PC-9 (cell line): ENCODE results near the gene TRIM60. TPM values are rescaled to one million over a fixed set of nuclear protein-coding genes. Genes with fewer than 3 reads are reported as not detected.
A peak's percentile ranks its signal among the peaks of the same experiment; 100 is the strongest.
"Not testable (repeated sequence)": the region's sequence is repeated elsewhere in the genome, so short reads cannot be mapped to it uniquely, and the experiment has no call there.

Experiments
- BruUV-seq: library from RNA; stranded (reverse); fragments of 400-500 nt; replicated peaks from 2 replicates; lab custom pipeline; 2021; lab: Mats Ljungman, UMichigan
- CTCF ChIA-PET: fragments of 300-600 bp; sonication (Branson Sonifier 250); formaldehyde crosslinking; loops from one replicate; lab custom pipeline; 2022; ENCODE audit warnings: antibody characterized with exemption; lab: Charles Lee
- POLR2A ChIA-PET: fragments of 300-600 bp; sonication (Branson Sonifier 250); formaldehyde crosslinking; loops from one replicate; lab custom pipeline; 2022; ENCODE audit warnings: antibody characterized with exemption; ENCODE audit not compliant: unreplicated experiment; lab: Charles Lee
- DNase-seq, 2 experiments: peaks; one replicate each; pipeline versions ENCODE4 v3.0.0 to v3.0.0-alpha.2; 2015 to 2022; ENCODE audit warnings: mixed read lengths in 1 of 2
- H2AFZ ChIP-seq: fragments of 200-600 bp; sonication (generic); 2 replicates; pipeline ENCODE4 v1.8.1; 2017; ENCODE audit warnings: antibody characterized with exemption
- H3F3A ChIP-seq: fragments of 200-600 bp; sonication (generic); 2 replicates; pipeline ENCODE4 v1.8.1; 2017; ENCODE audit warnings: antibody characterized with exemption, mild to moderate bottlenecking, low read depth; ENCODE audit not compliant: insufficient read depth
- H3K27ac ChIP-seq: fragments of 200-600 bp; sonication (generic); 2 replicates; pipeline ENCODE4 v1.6.1; 2016; ENCODE audit warnings: mixed run types
- H3K27me3 ChIP-seq: fragments of 200-600 bp; sonication (generic); 2 replicates; pipeline ENCODE4 v1.6.1; 2016; ENCODE audit warnings: low read depth, mixed run types; ENCODE audit not compliant: insufficient read depth
- H3K36me3 ChIP-seq: fragments of 200-600 bp; sonication (generic); 2 replicates; pipeline ENCODE4 v1.6.1; 2016; ENCODE audit warnings: low read depth, mixed run types
- H3K4me1 ChIP-seq: fragments of 200-600 bp; sonication (generic); replicated peaks from 2 replicates; pipeline ENCODE4 v1.6.1; 2016; ENCODE audit warnings: mixed run types; ENCODE audit not compliant: insufficient read depth
- H3K4me2 ChIP-seq: fragments of 200-600 bp; sonication (generic); 2 replicates; pipeline ENCODE4 v1.6.1; 2017; ENCODE audit warnings: mixed run types
- H3K4me3 ChIP-seq: fragments of 200-600 bp; sonication (generic); 2 replicates; pipeline ENCODE4 v1.6.1; 2016; ENCODE audit warnings: mixed run types
- H3K79me2 ChIP-seq: fragments of 200-600 bp; sonication (generic); 2 replicates; pipeline ENCODE4 v1.6.1; 2017; ENCODE audit warnings: low read depth, mixed run types
- H3K9me2 ChIP-seq: fragments of 200-600 bp; sonication (generic); 2 replicates; pipeline ENCODE4 v1.8.1; 2017; ENCODE audit warnings: mild to moderate bottlenecking; ENCODE audit not compliant: insufficient read depth
- H3K9me3 ChIP-seq: fragments of 200-600 bp; sonication (generic); 2 replicates; pipeline ENCODE4 v1.8.1; 2016; ENCODE audit warnings: low read depth; ENCODE audit not compliant: insufficient read depth
- H4K20me1 ChIP-seq: fragments of 200-600 bp; sonication (generic); 2 replicates; pipeline ENCODE4 v1.8.1; 2017; ENCODE audit not compliant: insufficient read depth
- CTCF ChIP-seq: fragments of 200-600 bp; sonication (generic); conservative IDR thresholded peaks from 2 replicates; pipeline ENCODE4 v1.6.1; 2017; ENCODE audit warnings: mixed run types, antibody characterized with exemption, mild to moderate bottlenecking, moderate library complexity
- EZH2 ChIP-seq: fragments of 200-600 bp; sonication (generic); IDR thresholded peaks from 2 replicates; pipeline ENCODE4 v1.8.0; 2017; ENCODE audit warnings: antibody characterized with exemption, low read depth
- intact Hi-C: fragments of 100-400 bp; cut with micrococcal nuclease; formaldehyde crosslinking; loops from one replicate; pipeline ENCODE4 v1.10.0; 2022; ENCODE audit not compliant: unreplicated experiment
- total RNA-seq: library from RNA; stranded (reverse); gene quantifications from 2 replicates; pipeline ENCODE4 v1.2.3, GENCODE V29; 2021

Gene TRIM60
- total RNA-seq, 1 experiment from 2014 or later, result not detected

GRCh38 chr4:164997324-164997723 is 34.5 kb upstream of the TRIM60 start:
- Histone ChIP-seq H3K9me2 (no peaks in the 10 kb centered on the region), H4K20me1 (no peaks in the 10 kb centered on the region), H3K4me2 (no peak overlapping the region), H3K4me3 (no peak overlapping the region), H3K79me2 (no peaks in the 10 kb centered on the region), H3K9me3 (no peaks in the 10 kb centered on the region), H3K4me1 (no peaks in the 10 kb centered on the region), H3K27ac (no peak overlapping the region), H3K36me3 (no peaks in the 10 kb centered on the region), H2AFZ (no peak overlapping the region), H3K27me3 (peaks cover 7% of the 10 kb centered on the region; the same call in 1 of the 2 replicates), H3F3A (no peaks in the 10 kb centered on the region)
- no TSS peak for BruUV-seq
- no peak for DNase-seq
- ChIA-PET POLR2A (no interaction called here), CTCF (no interaction called here)
- intact Hi-C loops, result loop anchor here (1.0 to 5.0 kb wide), 3 partner anchors 215 to 1442 kb away; no protein-coding TSS in a partner anchor
- TF ChIP-seq EZH2, result no peak
- TF ChIP-seq CTCF, result peak; percentile 41; the same call in 1 of the 2 replicates

GRCh38 chr4:164997941-164998340 is 33.9 kb upstream of the TRIM60 start:
- no peak for TF ChIP-seq EZH2
- no peak for TF ChIP-seq CTCF
- Histone ChIP-seq H3K4me3 (no peak overlapping the region), H3K4me2 (no peak overlapping the region), H3K9me2 (no peaks in the 10 kb centered on the region), H3K79me2 (no peaks in the 10 kb centered on the region), H3K9me3 (no peaks in the 10 kb centered on the region), H3K27ac (no peak overlapping the region), H3K27me3 (peaks cover 7% of the 10 kb centered on the region; the same call in 1 of the 2 replicates), H3K4me1 (no peaks in the 10 kb centered on the region), H3F3A (no peaks in the 10 kb centered on the region), H4K20me1 (no peaks in the 10 kb centered on the region), H2AFZ (no peak overlapping the region), H3K36me3 (no peaks in the 10 kb centered on the region)
- BruUV-seq, result no TSS peak
- no peak for DNase-seq
- ChIA-PET POLR2A (no interaction called here), CTCF (no interaction called here)
- intact Hi-C loops, result loop anchor here (1.0 to 5.0 kb wide), 3 partner anchors 216 to 1443 kb away; no protein-coding TSS in a partner anchor

GRCh38 chr4:164998526-164999080 is 33.2 kb upstream of the TRIM60 start:
- H3K9me3 ChIP-seq, H3K79me2 ChIP-seq, H3K4me2 ChIP-seq, H3K4me3 ChIP-seq, H3K36me3 ChIP-seq, DNase-seq, H3K27me3 ChIP-seq, H3K9me2 ChIP-seq, H4K20me1 ChIP-seq, H3K27ac ChIP-seq, H2AFZ ChIP-seq, H3F3A ChIP-seq, H3K4me1 ChIP-seq, BruUV-seq, CTCF ChIA-PET, POLR2A ChIA-PET: not testable (repeated sequence)
- intact Hi-C loops, result loop anchor here (5.0 kb wide), 2 partner anchors 216 to 231 kb away; no protein-coding TSS in a partner anchor

- POLR2A ChIA-PET, H3K27ac ChIP-seq, H3K79me2 ChIP-seq, H3K4me2 ChIP-seq, H3K9me2 ChIP-seq, H2AFZ ChIP-seq, CTCF ChIA-PET, H4K20me1 ChIP-seq, H3K9me3 ChIP-seq, H3K4me3 ChIP-seq, H3K27me3 ChIP-seq, H3K4me1 ChIP-seq, DNase-seq, BruUV-seq, H3F3A ChIP-seq, H3K36me3 ChIP-seq, intact Hi-C loops: not testable (repeated sequence)
Measured at GRCh38 chr4:165001957-165002356, 29.8 kb upstream of the TRIM60 start.
